Measurements from ENCODE around the gene FAM9C. TPM values are rescaled to one million over a fixed set of nuclear protein-coding genes. Genes with fewer than 3 reads are reported as not detected.
A peak's percentile ranks its signal among the peaks of the same experiment; 100 is the strongest.

FAM9C gene
- total and polyA plus RNA-seq, 2 donors (not counting 3 experiments of a cell fraction or from before 2014, with no cell fraction given), result not detected

GRCh38 chrX:12997906-12998687 lies 46.3 kb downstream of the FAM9C start:
- no peaks in the 10 kb centered on the region for H3K9me3 ChIP-seq (replicated peaks; ENCODE audit: control insufficient read depth, insufficient read depth, low read length)
- H4K20me1 ChIP-seq (replicated peaks; ENCODE audit: control insufficient read depth, extremely low read depth, insufficient read depth, low read length), result no peaks in the 10 kb centered on the region
- H3K79me2 ChIP-seq (ENCODE audit: control insufficient read depth, insufficient read depth, low read length), result no peaks in the 10 kb centered on the region
- no peaks in the 10 kb centered on the region for H3K27me3 ChIP-seq (ENCODE audit: control insufficient read depth in 2 of 2, insufficient read depth in 2 of 2, low read length in 2 of 2)
- H3K4me2 ChIP-seq (ENCODE audit: insufficient read depth, low read length), result no peak overlapping the region
- intact Hi-C loops (cut with micrococcal nuclease), result no loop called here
- DNase-seq (ENCODE audit: low read depth, low spot score) (peak; percentile 32), FAIRE-seq (no peak)
- peak overlapping the region; percentile 67 for H2AFZ ChIP-seq (ENCODE audit: low read depth, low read length)
- CTCF ChIA-PET, result no interaction called here
- dilution Hi-C loops (cut with MboI; ENCODE audit: extremely low pct_ligation_motif_present, low sequenced_read_pairs), result no loop called here
- H3K36me3 ChIP-seq (ENCODE audit: control insufficient read depth in 2 of 2, extremely low read depth in 1 of 2, insufficient read depth in 2 of 2, low read length in 2 of 2), result no peaks in the 10 kb centered on the region
- H3K9me1 ChIP-seq (replicated peaks; ENCODE audit: control insufficient read depth, extremely low read depth, insufficient read depth, low read length), result no peaks in the 10 kb centered on the region
- POLR2A ChIA-PET, result no interaction called here
- no peak overlapping the region for H3K4me3 ChIP-seq (replicated peaks in 1 of 3; ENCODE audit: insufficient read depth in 1 of 3, low read depth in 1 of 3, low read length in 3 of 3)
- BruUV-seq (replicated peaks), result no TSS peak
- no peak overlapping the region for H3K27ac ChIP-seq (ENCODE audit: insufficient read depth, low read depth, low read length)
- TF ChIP-seq JUN (IDR thresholded peaks at IDR 0.05; ENCODE audit: borderline replicate concordance, insufficient read depth, insufficient read length, low read depth) (no peak), GATA2 (IDR thresholded peaks at IDR 0.05; ENCODE audit: insufficient read depth, insufficient read length, low read depth, low read length) (no peak), EZH2 (IDR thresholded peaks at IDR 0.05; ENCODE audit: borderline replicate concordance, low read depth, low read length, severe bottlenecking) (no peak), POLR2AphosphoS5 (IDR thresholded peaks at IDR 0.05; ENCODE audit: insufficient read depth, low read depth, low read length) (no peak), CTCF (IDR thresholded peaks at IDR 0.05; ENCODE audit: extremely low read depth in 1 of 2, insufficient read depth in 1 of 2, low read depth in 1 of 2, low read length in 2 of 2) (no peak), FOS (IDR thresholded peaks at IDR 0.05; ENCODE audit: borderline replicate concordance, insufficient read depth, low read length) (no peak), MAX (IDR thresholded peaks at IDR 0.05; ENCODE audit: insufficient read depth, insufficient read length) (no peak), POLR2A (IDR thresholded peaks at IDR 0.05; ENCODE audit: low read depth, low read length) (no peak), MYC (IDR thresholded peaks at IDR 0.05; ENCODE audit: low read depth, low read length) (no peak)
- H3K9ac ChIP-seq (replicated peaks; ENCODE audit: extremely low read depth, insufficient read depth, low read length), result no peak overlapping the region
- H3K4me1 ChIP-seq (ENCODE audit: control insufficient read depth, extremely low read depth, insufficient read depth, low read length), result peaks cover 3% of the 10 kb centered on the region

Data from endothelial cell of umbilical vein (primary cell).